ENCODE results near the gene SLC6A13. TPM values are rescaled to one million over a fixed set of nuclear protein-coding genes. Genes with fewer than 3 reads are reported as not detected.

The SLC6A13 gene
- total and polyA plus RNA-seq, 4 donors, result 0.23 to 12.0 (median 7.5) TPM

GRCh38 chr12:221736-222135 is 40.9 kb downstream of the SLC6A13 start:
- no peak overlapping the region for H3K4me3 ChIP-seq (ENCODE audit: low read depth in 1 of 3, low read length in 3 of 3)
- no peaks in the 10 kb centered on the region for H3K4me1 ChIP-seq (ENCODE audit: control insufficient read depth in 4 of 4, insufficient read depth in 4 of 4, low read length in 3 of 4)
- 88% methylated on average over 6 of the region's 6 CpGs for WGBS
- H3K27me3 ChIP-seq (ENCODE audit: control insufficient read depth in 4 of 4, insufficient read depth in 4 of 4, low read length in 3 of 4), result no peaks in the 10 kb centered on the region
- H3K27ac ChIP-seq (ENCODE audit: low read depth in 1 of 2, low read length in 2 of 2), result no peak overlapping the region
- no peak overlapping the region for H3K9ac ChIP-seq (ENCODE audit: low read depth in 1 of 2, low read length in 2 of 2)
- no peak for TF ChIP-seq EGR1 (IDR thresholded peaks at IDR 0.05; ENCODE audit: low read depth in 2 of 2)
- no peak for TF ChIP-seq NR2F2 (IDR thresholded peaks at IDR 0.05)
- no peak for TF ChIP-seq CTCF (IDR thresholded peaks at IDR 0.05; ENCODE audit: low read depth, low read length, missing input control)
- TF ChIP-seq GABPA (IDR thresholded peaks at IDR 0.05 in 1 of 2, conservative IDR thresholded peaks at IDR 0.05 in 1 of 2), result no peak
- TF ChIP-seq ATF3 (IDR thresholded peaks at IDR 0.05), result no peak
- no peak for TF ChIP-seq HNF4A (conservative IDR thresholded peaks at IDR 0.05)
- TF ChIP-seq MAX (IDR thresholded peaks at IDR 0.05), result no peak
- no peak for TF ChIP-seq RXRA (IDR thresholded peaks at IDR 0.05)
- TF ChIP-seq RAD21 (IDR thresholded peaks at IDR 0.05), result no peak
- TF ChIP-seq HNF4G (IDR thresholded peaks at IDR 0.05), result no peak
- TF ChIP-seq JUND (IDR thresholded peaks at IDR 0.05), result no peak
- TF ChIP-seq REST (IDR thresholded peaks at IDR 0.05), result no peak
- no peak for TF ChIP-seq TAF1 (conservative IDR thresholded peaks at IDR 0.05)
- no peak for TF ChIP-seq FOXA2 (IDR thresholded peaks at IDR 0.05)
- no peak for TF ChIP-seq YY1 (IDR thresholded peaks at IDR 0.05)
- TF ChIP-seq FOXA1 (IDR thresholded peaks at IDR 0.05), result no peak
- no peak for TF ChIP-seq SP1 (IDR thresholded peaks at IDR 0.05)
- TF ChIP-seq ZBTB33 (IDR thresholded peaks at IDR 0.05), result no peak
- no peaks in the 10 kb centered on the region for H3K9me3 ChIP-seq (ENCODE audit: control insufficient read depth in 4 of 4, low read length in 3 of 4)
- H3K36me3 ChIP-seq (ENCODE audit: control insufficient read depth in 4 of 4, insufficient read depth in 3 of 4, low read depth in 1 of 4, low read length in 3 of 4), result peaks cover 0 to 53% (median 28%) of the 10 kb centered on the region in 4 donors
- no peak for DNase-seq (ENCODE audit: low spot score)

Data from liver (tissue), 9 donors.